Activated CD4-positive, alpha-beta memory T cell treated with anti-CD3 and anti-CD28 coated beads for 36 hours (primary cell): Measurements from ENCODE around the gene PLXNA4. TPM values are rescaled to one million over a fixed set of nuclear protein-coding genes. Genes with fewer than 3 reads are reported as not detected.

ENCODE experiments used
- CTCF ChIA-PET: fragments of 350-600 bp; sonication (Branson Sonifier 250); formaldehyde crosslinking; loops from one replicate; lab custom pipeline; 2021; ENCODE audit warnings: antibody characterized with exemption, inconsistent platforms; lab: Charles Lee
- POLR2A ChIA-PET: fragments of 350-600 bp; sonication (Branson Sonifier 250); formaldehyde crosslinking; loops from one replicate; lab custom pipeline; 2021; ENCODE audit warnings: antibody characterized with exemption; lab: Charles Lee
- DNase-seq: peaks from one replicate; pipeline ENCODE4 v3.0.0-alpha.2; 2020
- H3K27ac Mint-ChIP-seq: one replicate; pipeline ENCODE4 v1.8.0; 2021; ENCODE audit warnings: mixed read lengths
- H3K27me3 Mint-ChIP-seq: one replicate; pipeline ENCODE4 v1.8.0; 2021; ENCODE audit warnings: mixed read lengths
- H3K36me3 Mint-ChIP-seq: one replicate; pipeline ENCODE4 v1.8.0; 2021; ENCODE audit warnings: mixed read lengths
- H3K4me1 Mint-ChIP-seq: one replicate; pipeline ENCODE4 v1.8.0; 2021; ENCODE audit warnings: low read depth, mixed read lengths
- H3K4me3 Mint-ChIP-seq: one replicate; pipeline ENCODE4 v1.8.0; 2021; ENCODE audit warnings: mild to moderate bottlenecking, mixed read lengths
- H3K9me3 Mint-ChIP-seq: one replicate; pipeline ENCODE4 v1.8.0; 2021; ENCODE audit warnings: mixed read lengths
- intact Hi-C: fragments of 100-400 bp; cut with micrococcal nuclease; formaldehyde crosslinking; loops from one replicate; pipeline ENCODE4 v1.15.1; 2023
- total RNA-seq, 2 experiments: library from RNA; stranded (reverse); gene quantifications; one replicate each; pipeline ENCODE4 v1.2.3, GENCODE V29; 2021

PLXNA4 gene
- total RNA-seq, 2 experiments from 2014 or later: 0.17 to 0.24 TPM

- H3K27ac Mint-ChIP-seq: no peak overlapping the region
- H3K4me3 Mint-ChIP-seq: no peak overlapping the region
- H3K27me3 Mint-ChIP-seq: no peaks in the 10 kb centered on the region
- no peaks in the 10 kb centered on the region for H3K9me3 Mint-ChIP-seq
- ChIA-PET CTCF (interaction anchor here (1.0 kb wide), 1 partner anchor 86 kb away, joined by 6 read pairs; no protein-coding TSS in a partner anchor), POLR2A (no interaction called here)
- intact Hi-C loops: no loop called here
- H3K4me1 Mint-ChIP-seq: no peaks in the 10 kb centered on the region
- H3K36me3 Mint-ChIP-seq: no peaks in the 10 kb centered on the region
- no peak for DNase-seq
These were observed 81.8 kb downstream of the PLXNA4 start for GRCh38 chr7:132494474-132494873.

GRCh38 chr7:132492823-132493445 lies 83.3 kb downstream of the PLXNA4 start:
- intact Hi-C loops: no loop called here
- Mint-ChIP-seq H3K4me3 (no peak overlapping the region), H3K9me3 (no peaks in the 10 kb centered on the region), H3K27me3 (no peaks in the 10 kb centered on the region), H3K36me3 (no peaks in the 10 kb centered on the region), H3K27ac (no peak overlapping the region), H3K4me1 (no peaks in the 10 kb centered on the region)
- ChIA-PET POLR2A (no interaction called here), CTCF (no interaction called here)
- no peak for DNase-seq

GRCh38 chr7:132491391-132491945 lies 84.8 kb downstream of the PLXNA4 start:
- POLR2A ChIA-PET: no interaction called here
- Mint-ChIP-seq H3K27me3 (no peaks in the 10 kb centered on the region), H3K4me1 (peaks cover 6% of the 10 kb centered on the region), H3K9me3 (no peaks in the 10 kb centered on the region), H3K27ac (no peak overlapping the region), H3K4me3 (no peak overlapping the region), H3K36me3 (no peaks in the 10 kb centered on the region)
- CTCF ChIA-PET: interaction anchor here (0.6 kb wide), 1 partner anchor 65 kb away, joined by 3 read pairs; no protein-coding TSS in a partner anchor
- DNase-seq: no peak
- intact Hi-C loops: no loop called here

- no peak for DNase-seq
- H3K27ac Mint-ChIP-seq: no peak overlapping the region
- no peak overlapping the region for H3K4me3 Mint-ChIP-seq
- intact Hi-C loops: no loop called here
- H3K9me3 Mint-ChIP-seq: no peaks in the 10 kb centered on the region
- POLR2A ChIA-PET: no interaction called here
- H3K4me1 Mint-ChIP-seq: peaks cover 14% of the 10 kb centered on the region
- no peaks in the 10 kb centered on the region for H3K36me3 Mint-ChIP-seq
- CTCF ChIA-PET: no interaction called here
- H3K27me3 Mint-ChIP-seq: no peaks in the 10 kb centered on the region
These were observed 85.8 kb downstream of the PLXNA4 start for GRCh38 chr7:132490474-132490873.

- Mint-ChIP-seq H3K4me1 (peaks cover 20% of the 10 kb centered on the region), H3K27me3 (no peaks in the 10 kb centered on the region), H3K36me3 (no peaks in the 10 kb centered on the region), H3K27ac (no peak overlapping the region), H3K9me3 (no peaks in the 10 kb centered on the region), H3K4me3 (no peak overlapping the region)
- DNase-seq: no peak
- POLR2A ChIA-PET: no interaction called here
- CTCF ChIA-PET: interaction anchor here (1.2 kb wide), 1 partner anchor 91 kb away, joined by 5 read pairs; no protein-coding TSS in a partner anchor
- intact Hi-C loops: no loop called here
These were observed 86.5 kb downstream of the PLXNA4 start for GRCh38 chr7:132489776-132490237.

- intact Hi-C loops: no loop called here
- ChIA-PET CTCF (interaction anchor here (1.2 kb wide), 1 partner anchor 92 kb away, joined by 5 read pairs; no protein-coding TSS in a partner anchor), POLR2A (no interaction called here)
- no peaks in the 10 kb centered on the region for H3K36me3 Mint-ChIP-seq
- H3K27ac Mint-ChIP-seq: no peak overlapping the region
- H3K4me3 Mint-ChIP-seq: no peak overlapping the region
- no peaks in the 10 kb centered on the region for H3K9me3 Mint-ChIP-seq
- DNase-seq: no peak
- H3K4me1 Mint-ChIP-seq: peaks cover 23% of the 10 kb centered on the region
- H3K27me3 Mint-ChIP-seq: no peaks in the 10 kb centered on the region
These were observed 87.5 kb downstream of the PLXNA4 start for GRCh38 chr7:132488634-132489302.

GRCh38 chr7:132486274-132486610 lies 90.0 kb downstream of the PLXNA4 start:
- no peaks in the 10 kb centered on the region for H3K27me3 Mint-ChIP-seq
- ChIA-PET POLR2A (no interaction called here), CTCF (interaction anchor here (1.4 kb wide), 1 partner anchor 94 kb away, joined by 3 read pairs; no protein-coding TSS in a partner anchor)
- DNase-seq: no peak
- H3K4me1 Mint-ChIP-seq: peaks cover 23% of the 10 kb centered on the region
- no peaks in the 10 kb centered on the region for H3K9me3 Mint-ChIP-seq
- H3K36me3 Mint-ChIP-seq: no peaks in the 10 kb centered on the region
- no peak overlapping the region for H3K27ac Mint-ChIP-seq
- intact Hi-C loops: no loop called here
- H3K4me3 Mint-ChIP-seq: no peak overlapping the region

GRCh38 chr7:132485600-132486273 lies 90.5 kb downstream of the PLXNA4 start:
- H3K27ac Mint-ChIP-seq: peak overlapping the region; percentile 35
- intact Hi-C loops: loop anchor here (1.0 kb wide), 2 partner anchors 11 to 54 kb away; no protein-coding TSS in a partner anchor
- H3K4me3 Mint-ChIP-seq: no peak overlapping the region
- CTCF ChIA-PET: interaction anchor here (0.6 to 1.4 kb wide), 2 partner anchors 95 to 1425 kb away, joined by 3 read pairs; no protein-coding TSS in a partner anchor
- peaks cover 23% of the 10 kb centered on the region for H3K4me1 Mint-ChIP-seq
- peak; percentile 59 for DNase-seq
- H3K9me3 Mint-ChIP-seq: no peaks in the 10 kb centered on the region
- no peaks in the 10 kb centered on the region for H3K36me3 Mint-ChIP-seq
- H3K27me3 Mint-ChIP-seq: no peaks in the 10 kb centered on the region
- POLR2A ChIA-PET: no interaction called here

GRCh38 chr7:132485136-132485535 lies 91.1 kb downstream of the PLXNA4 start:
- Mint-ChIP-seq H3K9me3 (no peaks in the 10 kb centered on the region), H3K27me3 (no peaks in the 10 kb centered on the region), H3K27ac (no peak overlapping the region), H3K4me1 (peaks cover 23% of the 10 kb centered on the region), H3K4me3 (no peak overlapping the region), H3K36me3 (no peaks in the 10 kb centered on the region)
- ChIA-PET CTCF (interaction anchor here (0.6 to 1.4 kb wide), 2 partner anchors 95 to 1426 kb away, joined by 3 read pairs; no protein-coding TSS in a partner anchor), POLR2A (no interaction called here)
- intact Hi-C loops: loop anchor here (1.0 kb wide), 2 partner anchors 11 to 54 kb away; no protein-coding TSS in a partner anchor
- no peak for DNase-seq

GRCh38 chr7:132482866-132483265 lies 93.4 kb downstream of the PLXNA4 start:
- Mint-ChIP-seq H3K9me3 (no peaks in the 10 kb centered on the region), H3K4me1 (peaks cover 23% of the 10 kb centered on the region), H3K27me3 (no peaks in the 10 kb centered on the region), H3K27ac (no peak overlapping the region), H3K36me3 (no peaks in the 10 kb centered on the region), H3K4me3 (no peak overlapping the region)
- ChIA-PET POLR2A (no interaction called here), CTCF (no interaction called here)
- intact Hi-C loops: no loop called here
- DNase-seq: no peak

- H3K9me3 Mint-ChIP-seq: no peaks in the 10 kb centered on the region
- ChIA-PET POLR2A (no interaction called here), CTCF (no interaction called here)
- H3K4me1 Mint-ChIP-seq: peaks cover 9% of the 10 kb centered on the region
- intact Hi-C loops: no loop called here
- H3K27ac Mint-ChIP-seq: no peak overlapping the region
- no peak for DNase-seq
- H3K27me3 Mint-ChIP-seq: no peaks in the 10 kb centered on the region
- no peaks in the 10 kb centered on the region for H3K36me3 Mint-ChIP-seq
- no peak overlapping the region for H3K4me3 Mint-ChIP-seq
These were observed 95.7 kb downstream of the PLXNA4 start for GRCh38 chr7:132480534-132480933.

- Mint-ChIP-seq H3K36me3 (no peaks in the 10 kb centered on the region), H3K4me3 (no peak overlapping the region), H3K4me1 (peaks cover 11% of the 10 kb centered on the region), H3K27ac (no peak overlapping the region), H3K9me3 (no peaks in the 10 kb centered on the region), H3K27me3 (peaks cover 2% of the 10 kb centered on the region)
- DNase-seq: no peak
- ChIA-PET POLR2A (no interaction called here), CTCF (no interaction called here)
- intact Hi-C loops: no loop called here
These were observed 99.7 kb downstream of the PLXNA4 start for GRCh38 chr7:132476541-132476940.
